HG03280 (cell line): ENCODE data around the gene GPR63.

Source experiments
- ATAC-seq: cut with Tn5 transposase; IDR thresholded peaks from one replicate; pipeline ENCODE4 v1.9.1; 2021; ENCODE audit warnings: mild to moderate bottlenecking, moderate library complexity; ENCODE audit not compliant: unreplicated experiment

The GPR63 gene, protein sequence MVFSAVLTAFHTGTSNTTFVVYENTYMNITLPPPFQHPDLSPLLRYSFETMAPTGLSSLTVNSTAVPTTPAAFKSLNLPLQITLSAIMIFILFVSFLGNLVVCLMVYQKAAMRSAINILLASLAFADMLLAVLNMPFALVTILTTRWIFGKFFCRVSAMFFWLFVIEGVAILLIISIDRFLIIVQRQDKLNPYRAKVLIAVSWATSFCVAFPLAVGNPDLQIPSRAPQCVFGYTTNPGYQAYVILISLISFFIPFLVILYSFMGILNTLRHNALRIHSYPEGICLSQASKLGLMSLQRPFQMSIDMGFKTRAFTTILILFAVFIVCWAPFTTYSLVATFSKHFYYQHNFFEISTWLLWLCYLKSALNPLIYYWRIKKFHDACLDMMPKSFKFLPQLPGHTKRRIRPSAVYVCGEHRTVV

DNA sequence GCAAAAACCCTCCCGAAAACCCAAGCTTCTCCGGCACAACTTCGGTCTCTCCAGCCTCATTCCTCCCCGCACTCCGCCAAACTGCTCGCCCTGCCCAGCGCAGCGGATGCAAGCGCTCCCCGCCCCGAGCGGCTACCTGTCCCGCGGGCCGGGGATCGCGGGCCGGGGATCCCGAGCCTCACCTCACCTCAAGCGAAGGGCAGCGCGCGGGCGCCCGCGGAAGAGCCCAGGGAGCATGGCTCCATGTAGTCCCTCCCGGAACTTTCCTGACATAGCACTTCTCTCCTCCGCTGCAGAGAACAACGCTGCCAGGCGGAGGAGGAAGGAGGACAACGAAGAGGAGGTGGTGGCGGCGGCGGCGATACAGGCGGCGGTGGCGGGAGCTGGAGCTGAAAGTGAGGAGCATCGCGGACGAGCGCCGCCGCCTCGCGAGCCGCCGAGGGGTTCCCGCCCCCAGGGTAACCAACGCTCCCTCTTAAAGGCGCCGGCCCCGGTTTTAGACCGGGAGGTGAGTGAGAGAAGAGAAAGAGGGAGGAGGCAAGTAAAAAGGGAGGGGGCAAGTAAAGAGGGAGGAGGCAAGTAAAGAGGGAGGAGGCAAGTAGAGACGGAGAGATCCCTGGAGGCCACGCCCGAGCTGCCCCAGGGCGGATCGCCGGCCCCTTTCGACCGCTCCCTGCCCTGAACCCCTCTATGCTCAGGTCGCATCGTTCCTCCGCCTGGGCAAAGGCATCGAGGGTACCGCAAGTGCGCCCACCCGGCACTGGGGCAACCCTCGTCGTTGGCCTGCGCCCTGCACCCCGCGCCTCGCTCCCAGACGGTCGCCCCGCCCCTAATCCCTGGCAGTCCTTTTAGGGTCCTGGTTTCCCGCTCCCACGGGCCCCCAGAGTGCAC lies at the start of gene GPR63:
Gene GPR63, minus strand, starts transcription at position 397 of the 891 bp plus-strand sequence. CDS start 37,746 bp downstream, outside the sequence.
- peak; percentile 91 for ATAC-seq

DNA sequence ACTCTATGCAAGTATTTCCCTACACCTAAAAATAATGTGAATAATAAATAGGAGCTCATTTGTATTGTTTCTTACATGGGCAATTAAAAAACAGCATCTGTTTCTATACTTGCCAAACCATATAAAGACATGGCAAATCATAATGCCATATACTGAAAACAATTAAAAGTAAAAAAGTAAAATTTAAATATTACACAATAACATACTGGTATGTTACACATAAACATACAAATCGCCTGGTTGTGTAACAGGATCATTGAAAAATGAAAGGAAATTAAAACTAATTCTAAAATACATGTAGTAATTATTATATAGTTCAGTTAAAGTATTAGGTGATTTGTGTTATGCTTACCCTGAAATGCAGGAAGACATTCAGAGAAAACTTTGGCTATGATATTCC lies 49.2 kb upstream of the GPR63 start:
- no peak for ATAC-seq

DNA sequence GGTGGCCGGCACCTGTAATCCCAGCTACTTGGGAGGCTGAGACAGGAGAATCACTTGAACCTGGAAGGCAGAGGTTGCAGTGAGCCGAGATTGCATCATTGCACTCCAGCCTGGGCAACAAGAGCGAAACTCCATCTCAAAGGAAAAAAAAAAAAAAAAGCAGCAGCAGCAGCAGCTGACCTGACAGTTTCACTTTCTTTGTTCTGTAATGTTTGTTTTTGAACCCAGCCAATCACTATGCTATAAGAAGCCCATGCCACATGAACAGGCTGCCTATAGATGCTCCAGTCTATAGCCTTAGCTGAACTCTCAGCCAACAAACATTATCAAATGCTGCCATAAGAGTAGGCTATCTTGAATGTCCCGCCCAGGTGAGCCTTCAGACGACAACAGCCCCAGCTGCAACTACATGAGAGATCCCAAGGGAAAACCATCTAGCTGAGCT lies 47.9 kb upstream of the GPR63 start:
- ATAC-seq: peak; percentile 94

DNA sequence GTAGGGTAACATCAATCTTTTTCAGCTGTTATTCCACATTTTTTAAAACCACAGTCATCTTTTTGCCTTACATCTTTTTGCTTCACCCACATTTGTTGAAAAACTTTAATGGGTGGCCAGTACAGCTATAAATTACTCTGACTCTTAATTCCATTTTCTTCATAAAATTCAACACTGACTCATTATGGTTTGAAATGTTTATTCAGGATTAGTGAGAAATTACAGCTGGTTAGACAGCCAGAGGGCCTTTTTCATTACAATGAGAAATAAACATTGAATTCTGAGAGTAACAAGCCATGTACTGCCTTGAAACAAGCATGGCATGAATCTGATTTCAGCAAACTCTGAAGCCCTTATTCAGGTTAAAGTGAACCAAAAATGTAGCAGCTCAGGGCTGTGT lies 40.9 kb upstream of the GPR63 start:
- no peak for ATAC-seq

DNA sequence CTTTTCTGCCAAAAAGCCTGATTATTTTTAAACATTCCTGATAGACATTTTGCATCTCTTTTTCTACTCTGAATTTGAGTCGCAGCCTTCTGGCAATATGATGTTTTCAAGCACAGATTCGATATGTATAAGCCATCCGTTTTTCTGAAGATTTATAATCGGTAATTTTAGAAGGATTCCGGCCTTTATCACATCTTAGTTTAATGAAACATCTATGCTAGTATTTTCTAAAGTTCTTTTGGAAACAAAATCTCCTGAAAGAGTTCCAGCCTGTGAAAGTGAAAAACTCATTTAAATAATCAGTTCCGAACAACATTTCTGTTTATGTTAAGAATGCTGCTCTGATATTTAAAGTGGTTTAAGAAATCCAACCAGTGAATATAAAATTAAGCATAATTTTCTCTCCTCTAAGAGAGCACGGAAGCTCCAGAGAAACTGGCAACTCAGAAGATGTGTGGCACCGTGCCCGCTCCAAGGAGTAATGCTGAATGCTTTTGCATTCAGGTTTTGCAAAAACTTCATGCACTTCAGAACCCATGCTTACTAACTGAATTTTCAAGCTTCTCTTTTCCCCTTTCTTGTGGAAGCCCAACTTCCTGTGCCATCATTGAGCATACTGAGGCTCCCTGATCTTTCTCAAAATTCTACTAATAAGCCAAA lies 39.7 kb upstream of the GPR63 start:
- ATAC-seq: no peak

DNA sequence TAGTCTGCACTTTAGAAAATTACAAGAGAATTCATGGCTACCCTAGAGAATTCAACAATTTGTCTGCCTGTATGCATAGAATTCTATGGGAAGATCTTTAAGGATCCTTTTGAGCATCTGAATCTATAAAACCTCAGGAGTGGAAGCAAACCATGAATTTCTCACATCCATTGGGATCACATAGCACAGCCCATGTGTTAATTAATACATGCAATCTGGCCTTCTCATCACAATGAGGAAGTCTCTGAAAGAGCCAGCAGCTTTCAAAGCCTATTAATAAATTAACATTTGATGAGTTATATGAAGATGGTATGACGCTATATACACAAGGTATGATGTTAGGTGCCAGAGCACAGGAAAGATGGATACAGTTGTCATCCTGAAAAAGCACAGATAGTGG lies 35.7 kb upstream of the GPR63 start:
- no peak for ATAC-seq

DNA sequence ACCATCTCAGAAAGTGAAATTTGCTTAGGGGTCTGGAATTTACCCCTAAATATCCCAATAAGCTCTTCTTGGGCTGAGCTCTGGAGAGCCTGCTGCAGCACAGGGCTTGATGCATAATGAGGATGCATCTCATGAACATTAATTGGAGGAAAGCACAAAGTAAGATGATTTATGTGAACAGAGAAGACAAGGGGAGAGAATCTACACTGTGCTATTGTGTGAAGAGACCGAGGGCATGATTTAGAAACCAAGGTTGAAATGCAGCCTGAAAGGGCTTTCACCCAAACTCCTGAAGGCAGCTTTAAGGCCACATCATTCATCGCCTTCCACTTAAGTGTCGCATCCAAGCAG lies 27.8 kb upstream of the GPR63 start:
- ATAC-seq: no peak

DNA sequence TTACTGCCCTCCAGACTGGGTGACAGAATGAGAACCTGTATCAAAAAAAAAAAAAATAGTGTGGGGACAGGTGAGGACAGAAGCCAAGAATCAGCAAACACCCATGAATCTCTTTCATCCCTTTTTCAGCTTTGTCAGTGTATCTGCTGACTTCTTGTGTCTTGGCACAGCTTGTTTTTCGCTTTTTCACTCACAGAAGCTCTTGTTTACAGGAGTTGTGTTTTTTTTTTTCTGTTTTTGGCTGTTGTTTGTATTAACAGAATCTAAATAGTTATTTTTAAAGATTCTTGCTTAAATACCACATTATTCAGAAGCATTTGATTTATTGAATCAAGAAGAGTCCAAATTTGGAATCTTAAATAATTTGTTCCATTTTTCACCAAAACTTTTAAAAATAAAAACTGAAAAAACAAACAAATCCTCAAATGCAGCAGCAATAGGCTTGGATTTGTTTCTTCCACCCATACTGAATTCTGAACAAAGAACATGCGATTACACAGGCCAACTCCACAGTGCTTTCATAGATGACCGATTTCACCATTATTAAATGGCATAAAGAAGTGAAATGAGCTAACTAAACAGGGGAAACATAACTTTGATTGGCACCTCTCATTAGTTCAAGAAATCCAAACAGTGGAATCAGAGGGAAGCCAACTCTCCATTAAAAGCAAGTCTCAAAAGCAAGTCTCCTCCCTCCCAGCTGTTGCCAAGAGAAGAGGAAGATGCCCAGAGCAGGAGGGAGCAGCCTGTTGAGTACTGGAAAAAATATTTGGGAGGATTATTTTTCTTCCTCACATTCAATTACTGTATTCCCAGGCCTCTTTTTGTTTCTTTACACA lies 27.2 kb upstream of the GPR63 start:
- ATAC-seq: no peak

DNA sequence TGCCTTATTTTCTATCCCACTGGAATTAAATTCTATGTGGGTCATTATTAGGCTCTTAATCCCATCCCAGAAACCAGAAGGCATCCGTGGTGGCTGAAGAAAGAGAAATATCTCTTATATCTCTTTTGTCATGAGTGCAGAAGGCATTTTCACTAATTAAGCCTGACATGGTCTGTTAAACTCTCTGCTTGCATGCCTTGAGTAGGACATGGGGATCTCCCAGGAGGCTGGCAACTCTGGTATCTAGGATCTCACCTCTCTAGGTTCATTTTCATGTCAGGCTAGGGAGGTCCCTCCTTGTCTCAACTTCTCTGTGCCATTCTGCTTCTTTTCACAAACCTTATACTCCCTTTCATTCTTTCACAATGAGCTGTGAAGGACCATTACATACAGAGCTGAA lies 25.3 kb upstream of the GPR63 start:
- no peak for ATAC-seq

DNA sequence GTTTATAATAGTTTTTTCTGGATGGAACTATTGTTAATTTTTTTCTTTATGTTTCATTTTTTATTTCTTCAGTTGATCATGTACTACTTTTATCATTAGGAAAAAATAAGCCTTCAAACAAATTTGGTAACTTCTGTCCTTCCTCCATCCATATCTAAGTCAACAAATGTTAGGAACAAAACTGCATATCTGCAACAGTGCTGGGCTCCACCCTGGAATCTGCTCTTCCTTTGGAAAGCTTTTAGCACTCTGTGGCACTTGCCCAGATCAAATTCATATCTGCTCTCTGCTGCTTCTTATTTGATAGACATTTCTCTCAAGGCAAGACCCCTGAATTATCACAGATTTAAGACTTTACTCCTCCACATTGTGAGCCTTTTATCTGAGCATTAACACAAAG lies 24.3 kb upstream of the GPR63 start:
- no peak for ATAC-seq

DNA sequence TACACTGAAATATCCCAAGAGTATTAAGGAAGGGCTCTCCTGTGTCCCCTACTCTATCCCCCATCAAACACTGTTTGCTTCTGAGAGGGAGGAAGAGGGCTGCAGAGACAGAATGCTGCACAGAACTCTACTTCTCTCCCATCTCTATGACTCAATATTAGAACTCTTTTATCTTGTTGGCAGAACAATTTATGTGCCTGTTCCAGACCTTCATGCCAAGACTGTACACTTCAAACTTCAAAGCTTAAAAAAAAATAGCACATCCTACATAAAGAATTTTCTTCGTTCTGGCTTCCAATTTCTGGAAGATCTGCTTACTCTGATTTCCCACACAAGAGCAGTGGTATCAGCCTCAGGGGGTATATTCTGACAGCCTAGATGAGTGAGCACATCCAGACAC lies 19.6 kb upstream of the GPR63 start:
- no peak for ATAC-seq

DNA sequence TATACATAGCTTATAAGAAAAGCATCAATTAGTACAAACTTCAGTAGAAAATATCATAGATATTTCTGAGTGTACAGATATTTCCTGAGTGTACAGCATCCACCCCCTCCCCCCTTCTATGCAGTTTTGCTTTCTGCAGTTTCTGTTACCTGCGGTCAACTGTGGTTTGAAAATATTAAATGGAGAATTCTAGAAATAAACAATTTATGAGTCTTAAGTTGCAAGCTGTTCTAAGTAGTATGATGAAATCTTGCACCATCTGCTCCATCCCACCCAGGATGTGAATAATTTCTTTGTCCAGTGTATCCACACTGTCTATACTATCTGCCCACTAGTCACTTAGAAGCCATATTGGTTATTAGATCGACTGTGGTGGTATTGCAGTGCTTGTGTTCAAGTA lies 15.8 kb upstream of the GPR63 start:
- ATAC-seq: no peak

DNA sequence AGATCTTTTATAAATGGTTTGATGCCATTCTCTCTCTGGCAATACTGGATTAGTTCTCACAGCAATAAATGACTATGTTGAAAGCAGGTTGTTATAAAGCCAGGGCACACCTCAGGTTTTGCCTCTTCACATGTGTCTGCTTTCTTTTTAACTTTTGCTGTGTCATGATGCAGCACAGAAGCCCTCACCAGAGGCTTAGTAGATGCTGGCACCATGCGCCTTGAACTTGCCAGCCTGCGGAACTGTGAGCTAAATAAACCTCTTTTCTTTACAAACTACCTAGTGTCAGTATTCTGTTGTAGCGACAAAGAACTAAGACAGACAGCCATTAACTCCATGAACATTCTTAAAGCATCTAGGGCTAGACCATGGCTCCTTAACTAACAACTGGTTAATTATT lies 15.3 kb upstream of the GPR63 start:
- no peak for ATAC-seq

DNA sequence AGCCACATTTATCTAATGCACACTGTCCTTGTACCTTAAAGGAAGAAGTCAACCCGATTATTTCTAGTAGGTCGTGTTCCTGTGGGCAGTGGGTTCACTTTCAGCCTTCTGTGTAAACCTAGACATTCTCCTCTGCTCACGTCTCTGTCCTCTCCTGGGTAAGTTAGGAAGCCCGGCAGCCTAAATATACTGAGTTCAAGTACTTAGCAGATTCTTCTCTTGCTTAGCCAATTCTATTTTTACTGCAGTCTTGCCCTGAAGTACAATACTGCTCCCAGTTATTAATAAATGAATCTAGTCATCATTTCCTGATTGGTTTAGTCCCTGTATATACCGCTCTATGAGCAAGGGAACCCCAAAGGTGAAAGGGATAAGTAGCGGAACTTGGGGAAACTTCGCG lies 14.6 kb upstream of the GPR63 start:
- no peak for ATAC-seq

DNA sequence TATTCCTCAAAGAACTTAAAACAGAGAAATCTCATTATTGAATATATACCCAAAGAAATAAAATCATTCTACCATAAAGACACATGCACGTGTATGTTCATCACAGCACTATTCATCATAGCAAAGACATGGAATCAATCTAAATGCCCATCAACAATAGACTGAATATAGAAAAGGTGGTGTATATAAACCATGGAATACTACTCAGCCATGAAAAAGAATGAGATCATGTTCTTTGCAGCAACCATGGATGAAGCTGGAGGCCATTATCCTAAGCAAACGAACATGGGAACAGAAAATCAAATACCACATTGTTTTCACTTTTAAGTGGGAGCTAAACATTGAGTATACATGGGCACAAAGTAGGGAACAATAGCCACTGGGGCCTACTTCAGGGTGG lies 12.3 kb upstream of the GPR63 start:
- no peak for ATAC-seq

DNA sequence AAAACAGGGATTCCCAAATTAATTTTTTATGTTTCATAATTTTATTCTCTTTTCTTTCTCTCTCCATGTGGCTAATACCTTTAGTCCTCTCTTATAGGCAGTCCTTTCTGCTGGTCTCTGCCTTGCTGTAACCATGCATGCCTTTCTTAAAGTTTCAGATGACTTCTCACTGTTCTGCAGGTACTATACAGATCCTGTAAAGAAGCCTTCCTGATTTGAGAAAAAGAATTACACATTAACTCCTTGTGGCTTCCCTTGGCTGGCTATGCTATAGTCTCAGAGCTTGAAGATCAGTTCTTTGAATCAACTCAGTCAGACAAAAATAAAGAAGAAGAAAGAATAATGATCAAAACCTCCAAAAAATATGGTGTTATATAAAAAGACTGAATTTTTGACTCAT lies 7.3 kb upstream of the GPR63 start:
- no peak for ATAC-seq

DNA sequence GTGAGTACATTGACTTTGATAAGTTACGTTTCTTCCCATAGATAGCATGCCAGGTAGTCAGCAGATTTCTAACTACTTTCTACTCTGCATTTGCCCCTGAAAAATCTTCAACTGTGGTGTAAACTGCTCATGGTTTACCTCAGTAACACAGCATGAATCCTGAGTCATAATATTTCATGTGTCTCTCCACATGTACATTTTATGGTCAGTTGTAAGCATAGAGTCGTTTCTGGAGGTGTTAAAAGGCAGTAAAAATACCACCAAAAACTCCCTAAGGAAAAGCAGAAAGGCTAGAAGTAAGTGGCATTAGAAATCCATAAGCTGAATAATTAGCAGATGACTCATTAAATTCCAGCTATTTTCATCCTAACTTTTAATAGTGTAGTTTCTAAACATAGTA lies 4.1 kb upstream of the GPR63 start:
- ATAC-seq: no peak

DNA sequence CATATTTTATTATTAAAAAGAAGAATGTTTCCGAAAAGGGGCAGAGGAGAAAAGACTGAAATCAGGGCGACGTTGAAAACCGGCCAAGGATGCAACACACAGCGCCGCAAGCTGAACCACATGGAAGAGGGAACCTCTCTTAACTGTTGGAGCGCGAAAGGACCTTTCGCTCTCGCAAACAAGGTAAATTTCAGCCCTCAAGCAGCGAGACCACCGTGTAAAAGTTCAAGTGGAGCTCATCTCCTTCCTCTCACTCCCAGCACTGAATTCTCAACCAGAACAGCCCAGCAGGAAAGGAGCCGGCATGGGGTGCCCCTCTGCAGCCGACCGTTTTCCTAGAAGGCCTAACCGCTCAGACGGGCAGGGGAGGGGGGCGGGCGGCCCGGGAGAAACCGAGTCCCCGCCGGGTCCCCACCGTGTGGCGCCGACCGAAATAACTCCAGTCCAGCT lies 621 bp downstream of the GPR63 start:
- ATAC-seq: peak; percentile 8

DNA sequence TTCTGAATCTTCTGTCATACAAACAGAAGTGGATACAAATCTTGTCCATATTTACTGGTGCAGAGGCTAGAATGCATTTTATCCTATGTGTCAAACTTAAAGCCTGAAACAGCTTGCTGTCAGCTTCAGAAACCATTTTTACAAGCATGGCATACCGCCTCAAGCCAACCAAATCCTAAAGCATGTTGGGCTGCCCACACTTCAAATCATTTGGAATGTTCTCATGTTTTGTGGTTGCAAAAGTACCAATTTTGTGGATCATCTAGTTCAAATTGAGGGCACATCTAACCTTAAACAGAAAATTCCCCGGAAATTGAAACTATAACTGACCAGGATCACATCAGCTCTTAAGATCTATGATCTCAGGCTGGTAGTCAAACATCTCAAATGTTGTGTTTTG lies 3.2 kb downstream of the GPR63 start:
- no peak for ATAC-seq

DNA sequence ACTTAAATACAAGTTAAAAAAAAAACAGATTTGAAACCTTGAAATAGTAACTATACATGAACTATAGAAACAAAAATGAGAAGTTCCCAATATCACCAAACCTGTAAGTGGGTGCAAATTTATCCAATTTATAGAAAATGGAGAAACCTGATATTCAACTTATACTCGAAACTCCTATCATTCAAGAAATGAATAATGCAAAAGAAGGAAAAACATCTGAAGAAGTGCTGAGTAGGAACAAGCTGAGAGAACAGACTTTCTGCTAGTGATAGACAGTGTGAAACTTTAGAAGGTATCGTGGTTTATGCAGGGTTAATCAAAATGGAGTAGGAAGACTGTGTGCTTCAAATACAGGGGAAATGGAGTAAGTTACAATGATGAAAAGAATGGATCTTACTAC lies 4.5 kb downstream of the GPR63 start:
- ATAC-seq: no peak

DNA sequence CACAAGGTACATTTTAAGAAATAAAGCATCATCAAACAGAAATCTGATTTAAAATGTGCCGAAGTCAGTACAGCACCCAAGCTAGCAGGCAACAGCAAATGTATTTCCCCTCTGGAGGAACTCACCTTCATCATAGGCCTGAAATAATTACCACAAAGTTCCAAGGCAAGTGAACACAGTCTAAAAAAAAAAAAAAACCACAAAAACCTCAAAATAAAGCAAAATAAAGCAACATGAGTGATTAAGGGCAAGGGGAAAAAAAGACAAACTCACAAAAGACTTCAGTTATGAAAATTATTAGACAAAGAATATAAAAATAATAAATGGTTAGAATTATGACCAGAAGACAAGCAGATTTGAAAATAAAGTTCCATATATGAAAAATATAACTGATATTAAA lies 10.4 kb downstream of the GPR63 start:
- no peak for ATAC-seq
